Uterus (tissue), 2 donors: Measurements from ENCODE around the gene SIGLEC7.

Experiments used
- POLR2A ChIP-seq, 2 donors: fragments of 450-650 bp; IDR thresholded peaks; one replicate each; pipeline ENCODE4 v1.6.1; 2016; ENCODE audit warnings: antibody characterized with exemption in 2 of 2, mild to moderate bottlenecking in 1 of 2, moderate library complexity in 1 of 2
- TF ChIP-seq, protein P1 (sequence below), 4 experiments: fragments of 200-600 bp in 2 of 4; fragments of 450-650 bp in 2 of 4; sonication (generic) in 2 of 4; IDR thresholded peaks; one replicate each; pipeline ENCODE4 v1.5.1; 2016 to 2019; ENCODE audit warnings: antibody characterized with exemption in 4 of 4, mild to moderate bottlenecking in 2 of 4, moderate library complexity in 1 of 4

- TF ChIP-seq, protein P1, sequence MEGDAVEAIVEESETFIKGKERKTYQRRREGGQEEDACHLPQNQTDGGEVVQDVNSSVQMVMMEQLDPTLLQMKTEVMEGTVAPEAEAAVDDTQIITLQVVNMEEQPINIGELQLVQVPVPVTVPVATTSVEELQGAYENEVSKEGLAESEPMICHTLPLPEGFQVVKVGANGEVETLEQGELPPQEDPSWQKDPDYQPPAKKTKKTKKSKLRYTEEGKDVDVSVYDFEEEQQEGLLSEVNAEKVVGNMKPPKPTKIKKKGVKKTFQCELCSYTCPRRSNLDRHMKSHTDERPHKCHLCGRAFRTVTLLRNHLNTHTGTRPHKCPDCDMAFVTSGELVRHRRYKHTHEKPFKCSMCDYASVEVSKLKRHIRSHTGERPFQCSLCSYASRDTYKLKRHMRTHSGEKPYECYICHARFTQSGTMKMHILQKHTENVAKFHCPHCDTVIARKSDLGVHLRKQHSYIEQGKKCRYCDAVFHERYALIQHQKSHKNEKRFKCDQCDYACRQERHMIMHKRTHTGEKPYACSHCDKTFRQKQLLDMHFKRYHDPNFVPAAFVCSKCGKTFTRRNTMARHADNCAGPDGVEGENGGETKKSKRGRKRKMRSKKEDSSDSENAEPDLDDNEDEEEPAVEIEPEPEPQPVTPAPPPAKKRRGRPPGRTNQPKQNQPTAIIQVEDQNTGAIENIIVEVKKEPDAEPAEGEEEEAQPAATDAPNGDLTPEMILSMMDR (IDR thresholded peaks at IDR 0.05), result no peak
- no peak for TF ChIP-seq POLR2A (IDR thresholded peaks at IDR 0.05)
These were observed 2.5 kb downstream of the SIGLEC7 start for GRCh38 chr19:51144482-51145045.
